H9 (cell line): ENCODE measurements around the gene RWDD2A. TPM values are rescaled to one million over a fixed set of nuclear protein-coding genes. Genes with fewer than 3 reads are reported as not detected.

Experiments used
- DNase-seq: peaks from one replicate; pipeline ENCODE4 v3.0.0-alpha.2; 2017
- H2AFZ ChIP-seq: one replicate; pipeline ENCODE4 v1.6.1; 2013; ENCODE audit warnings: mild to moderate bottlenecking, low read length, control low read depth, moderate library complexity
- H2AK5ac ChIP-seq: 2 replicates; pipeline ENCODE4 v1.6.1; 2013; ENCODE audit warnings: low read length, control low read depth, mixed read lengths; ENCODE audit not compliant: insufficient read length
- H2BK120ac ChIP-seq: one replicate; pipeline ENCODE4 v1.6.1; 2013; ENCODE audit warnings: low read depth, mild to moderate bottlenecking, low read length, control low read depth, inconsistent platforms; ENCODE audit not compliant: poor library complexity, severe bottlenecking
- H2BK12ac ChIP-seq: 2 replicates; pipeline ENCODE4 v1.6.1; 2013; ENCODE audit warnings: low read length, control low read depth, mixed read lengths, low read depth; ENCODE audit not compliant: insufficient read length
- H2BK15ac ChIP-seq: 2 replicates; pipeline ENCODE4 v1.6.1; 2013; ENCODE audit warnings: low read depth, low read length, control low read depth
- H2BK20ac ChIP-seq: one replicate; pipeline ENCODE4 v1.6.1; 2013; ENCODE audit warnings: low read depth, mild to moderate bottlenecking, low read length, control low read depth, inconsistent platforms; ENCODE audit not compliant: poor library complexity, severe bottlenecking
- H2BK5ac ChIP-seq: 2 replicates; pipeline ENCODE4 v1.6.1; 2013; ENCODE audit warnings: low read length, control low read depth, mixed read lengths; ENCODE audit not compliant: insufficient read length
- H3K14ac ChIP-seq: 2 replicates; pipeline ENCODE4 v1.6.1; 2013; ENCODE audit warnings: low read length, control low read depth; ENCODE audit not compliant: insufficient read depth
- H3K18ac ChIP-seq: 2 replicates; pipeline ENCODE4 v1.6.1; 2013; ENCODE audit warnings: low read depth, mild to moderate bottlenecking, mixed read lengths, low read length, control low read depth; ENCODE audit not compliant: insufficient read length
- H3K23ac ChIP-seq: 2 replicates; pipeline ENCODE4 v1.6.1; 2013; ENCODE audit warnings: low read length, control low read depth, mixed read lengths, low read depth; ENCODE audit not compliant: insufficient read length
- H3K23me2 ChIP-seq: 2 replicates; pipeline ENCODE4 v1.6.1; 2013; ENCODE audit warnings: low read depth, mild to moderate bottlenecking, mixed read lengths, low read length, control low read depth; ENCODE audit not compliant: insufficient read length, poor library complexity, severe bottlenecking
- H3K27ac ChIP-seq: 2 replicates; pipeline ENCODE4 v1.5.1; 2013; ENCODE audit warnings: low read length, control low read depth, mixed read lengths, low read depth; ENCODE audit not compliant: insufficient read length
- H3K27me3 ChIP-seq: 2 replicates; pipeline ENCODE4 v1.6.1; 2013; ENCODE audit warnings: low read length, control low read depth, inconsistent platforms; ENCODE audit not compliant: insufficient read depth
- H3K4ac ChIP-seq: 2 replicates; pipeline ENCODE4 v1.6.1; 2013; ENCODE audit warnings: low read depth, mild to moderate bottlenecking, control low read depth, inconsistent platforms, low read length, moderate library complexity
- H3K4me1 ChIP-seq: 2 replicates; pipeline ENCODE4 v1.6.1; 2013; ENCODE audit warnings: low read length, control low read depth, inconsistent platforms; ENCODE audit not compliant: insufficient read depth
- H3K4me2 ChIP-seq: 2 replicates; pipeline ENCODE4 v1.6.1; 2013; ENCODE audit warnings: low read length, control low read depth, mixed read lengths; ENCODE audit not compliant: insufficient read length, insufficient read depth
- H3K56ac ChIP-seq: 2 replicates; pipeline ENCODE4 v1.6.1; 2013; ENCODE audit warnings: low read depth, mild to moderate bottlenecking, mixed read lengths, low read length, control low read depth; ENCODE audit not compliant: insufficient read length
- H3K79me1 ChIP-seq: 2 replicates; pipeline ENCODE4 v1.6.1; 2013; ENCODE audit warnings: low read depth, mild to moderate bottlenecking, moderate library complexity, low read length, control low read depth, inconsistent platforms; ENCODE audit not compliant: insufficient read depth, poor library complexity, severe bottlenecking
- H3K79me2 ChIP-seq: 2 replicates; pipeline ENCODE4 v1.6.1; 2013; ENCODE audit warnings: low read length, control low read depth, inconsistent platforms; ENCODE audit not compliant: insufficient read depth
- H3K9ac ChIP-seq: 2 replicates; pipeline ENCODE4 v1.6.1; 2013; ENCODE audit warnings: low read length, control low read depth, mixed read lengths; ENCODE audit not compliant: insufficient read length; ENCODE audit errors: extremely low read depth
- H3K9me3 ChIP-seq: one replicate; pipeline ENCODE4 v1.6.1; 2013; ENCODE audit warnings: low read depth, low read length, inconsistent platforms; ENCODE audit not compliant: control insufficient read depth
- H3T11ph ChIP-seq: one replicate; pipeline ENCODE4 v1.6.1; 2013; ENCODE audit warnings: mild to moderate bottlenecking, low read length, control low read depth, inconsistent platforms
- H4K20me1 ChIP-seq: one replicate; pipeline ENCODE4 v1.6.1; 2013; ENCODE audit not compliant: control insufficient read depth, insufficient read length, insufficient read depth
- H4K5ac ChIP-seq: 2 replicates; pipeline ENCODE4 v1.6.1; 2013; ENCODE audit warnings: low read depth, mild to moderate bottlenecking, mixed read lengths, low read length, control low read depth; ENCODE audit not compliant: insufficient read length
- H4K8ac ChIP-seq: replicated peaks from 2 replicates; pipeline ENCODE4 v1.6.1; 2013; ENCODE audit warnings: low read length, control low read depth, mixed read lengths, low read depth; ENCODE audit not compliant: insufficient read length
- H4K91ac ChIP-seq: 2 replicates; pipeline ENCODE4 v1.6.1; 2013; ENCODE audit warnings: low read depth, mild to moderate bottlenecking, moderate library complexity, mixed read lengths, low read length, control low read depth; ENCODE audit not compliant: insufficient read length
- H3K27ac Mint-ChIP-seq, 3 experiments: 2 replicates in 2 of 3; 3 replicates in 1 of 3; pipeline ENCODE4 v1.8.0; 2020 to 2021; ENCODE audit warnings: mixed read lengths in 3 of 3, mild to moderate bottlenecking in 1 of 3, moderate library complexity in 1 of 3
- H3K27me3 Mint-ChIP-seq: 2 replicates; pipeline ENCODE4 v1.8.0; 2021; ENCODE audit warnings: low read depth, mild to moderate bottlenecking, moderate library complexity, mixed read lengths
- H3K36me3 Mint-ChIP-seq, 3 experiments: 2 replicates in 2 of 3; 3 replicates in 1 of 3; pipeline ENCODE4 v1.8.0; 2020 to 2021; ENCODE audit warnings: low read depth in 3 of 3, mixed read lengths in 3 of 3; ENCODE audit not compliant: insufficient read depth in 1 of 3
- H3K4me1 Mint-ChIP-seq, 2 experiments: 2 replicates each; pipeline ENCODE4 v1.8.0; 2020; ENCODE audit warnings: mixed read lengths in 2 of 2
- H3K4me3 Mint-ChIP-seq, 2 experiments: 2 replicates in 1 of 2; 3 replicates in 1 of 2; pipeline ENCODE4 v1.8.0; 2020 to 2021; ENCODE audit warnings: mild to moderate bottlenecking in 2 of 2, mixed read lengths in 2 of 2, moderate library complexity in 1 of 2
- H3K9me3 Mint-ChIP-seq, 2 experiments: 2 replicates in 1 of 2; 3 replicates in 1 of 2; pipeline ENCODE4 v1.8.0; 2020; ENCODE audit warnings: mild to moderate bottlenecking in 2 of 2, mixed read lengths in 2 of 2, moderate library complexity in 1 of 2
- WGBS: extraction: QIAGEN DNeasy Blood & Tissue Kit; methylation state at CpG from one replicate; pipeline ENCODE4 v1.1.7; 2013; ENCODE audit warnings: missing lambda C conversion rate, low lambda C conversion rate, mixed read lengths; ENCODE audit not compliant: insufficient read length; ENCODE audit errors: extremely low coverage; 5-methylcytosine and 5-hydroxymethylcytosine counted together
- total RNA-seq: library from RNA; stranded (reverse); gene quantifications from 2 replicates; pipeline ENCODE4 v1.2.1, GENCODE V29; 2021
- TF ChIP-seq, protein P1 (sequence below): fragments of 200-600 bp; sonication (generic); conservative IDR thresholded peaks from 3 replicates; pipeline ENCODE4 v1.8.0; 2021; ENCODE audit warnings: antibody characterized with exemption, mild to moderate bottlenecking

The RWDD2A gene
- total RNA-seq, 1 experiment from 2014 or later: 3.2 TPM

DNA sequence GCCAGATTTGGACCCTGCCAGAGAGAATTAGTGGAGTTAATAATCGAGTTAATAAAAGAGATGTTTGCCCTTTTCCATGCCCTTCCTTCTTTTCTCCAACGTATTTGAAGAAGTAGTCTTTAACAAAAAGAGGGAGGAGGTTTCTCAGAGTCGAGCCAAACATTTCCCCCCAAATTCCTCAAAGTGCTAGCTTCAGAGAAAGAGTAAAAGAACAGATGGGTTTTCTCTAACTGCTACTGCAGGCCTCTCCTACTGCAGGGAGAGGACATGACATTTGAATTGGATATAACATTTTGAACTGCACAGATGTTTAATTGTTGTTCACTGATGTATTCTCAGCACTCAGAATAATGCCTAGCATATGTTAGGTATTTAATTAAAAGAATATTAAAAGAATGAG is 25.5 kb downstream of the RWDD2A start:
- no peak overlapping the region for H2AK5ac ChIP-seq
- no peaks in the 10 kb centered on the region for H3K27me3 ChIP-seq
- Mint-ChIP-seq H3K4me3 (no peak overlapping the region), H3K4me1 (no peaks in the 10 kb centered on the region), H3K27ac (no peak overlapping the region; a peak in 2 of 7 replicates), H3K27me3 (no peaks in the 10 kb centered on the region), H3K9me3 (no peaks in the 10 kb centered on the region), H3K36me3 (no peaks in the 10 kb centered on the region)
- H3K23me2 ChIP-seq: no peaks in the 10 kb centered on the region
- H3K79me2 ChIP-seq: no peaks in the 10 kb centered on the region
- no peaks in the 10 kb centered on the region for H3K9me3 ChIP-seq
- no peak overlapping the region for H2AFZ ChIP-seq
- DNase-seq: no peak
- H3T11ph ChIP-seq: no peak overlapping the region
- H2BK15ac ChIP-seq: no peak overlapping the region
- no peak overlapping the region for H4K5ac ChIP-seq
- H3K14ac ChIP-seq: no peak overlapping the region
- H2BK20ac ChIP-seq: no peak overlapping the region
- no peaks in the 10 kb centered on the region for H4K20me1 ChIP-seq
- TF ChIP-seq, protein P1, sequence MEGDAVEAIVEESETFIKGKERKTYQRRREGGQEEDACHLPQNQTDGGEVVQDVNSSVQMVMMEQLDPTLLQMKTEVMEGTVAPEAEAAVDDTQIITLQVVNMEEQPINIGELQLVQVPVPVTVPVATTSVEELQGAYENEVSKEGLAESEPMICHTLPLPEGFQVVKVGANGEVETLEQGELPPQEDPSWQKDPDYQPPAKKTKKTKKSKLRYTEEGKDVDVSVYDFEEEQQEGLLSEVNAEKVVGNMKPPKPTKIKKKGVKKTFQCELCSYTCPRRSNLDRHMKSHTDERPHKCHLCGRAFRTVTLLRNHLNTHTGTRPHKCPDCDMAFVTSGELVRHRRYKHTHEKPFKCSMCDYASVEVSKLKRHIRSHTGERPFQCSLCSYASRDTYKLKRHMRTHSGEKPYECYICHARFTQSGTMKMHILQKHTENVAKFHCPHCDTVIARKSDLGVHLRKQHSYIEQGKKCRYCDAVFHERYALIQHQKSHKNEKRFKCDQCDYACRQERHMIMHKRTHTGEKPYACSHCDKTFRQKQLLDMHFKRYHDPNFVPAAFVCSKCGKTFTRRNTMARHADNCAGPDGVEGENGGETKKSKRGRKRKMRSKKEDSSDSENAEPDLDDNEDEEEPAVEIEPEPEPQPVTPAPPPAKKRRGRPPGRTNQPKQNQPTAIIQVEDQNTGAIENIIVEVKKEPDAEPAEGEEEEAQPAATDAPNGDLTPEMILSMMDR: no peak
- no peak overlapping the region for H3K56ac ChIP-seq
- no peak overlapping the region for H4K91ac ChIP-seq
- H4K8ac ChIP-seq: no peak overlapping the region
- H3K4me1 ChIP-seq: no peaks in the 10 kb centered on the region
- no peak overlapping the region for H2BK120ac ChIP-seq
- H3K18ac ChIP-seq: no peak overlapping the region
- H3K79me1 ChIP-seq: no peaks in the 10 kb centered on the region
- H3K23ac ChIP-seq: no peak overlapping the region
- H2BK12ac ChIP-seq: no peak overlapping the region
- WGBS: no CpG with 5 or more reads among the region's 3 CpGs
- no peak overlapping the region for H3K4ac ChIP-seq
- H3K9ac ChIP-seq: no peak overlapping the region
- H3K27ac ChIP-seq: no peak overlapping the region
- no peak overlapping the region for H2BK5ac ChIP-seq
- H3K4me2 ChIP-seq: no peak overlapping the region
